Activated T-cell treated with anti-CD3 and anti-CD28 coated beads for 48 hours (primary cell): Measurements from ENCODE around the gene DMD.

ENCODE experiments used
- DNase-seq: peaks from one replicate; pipeline ENCODE4 v3.0.0-alpha.2; 2020; ENCODE audit warnings: low read depth

Gene DMD

DNA sequence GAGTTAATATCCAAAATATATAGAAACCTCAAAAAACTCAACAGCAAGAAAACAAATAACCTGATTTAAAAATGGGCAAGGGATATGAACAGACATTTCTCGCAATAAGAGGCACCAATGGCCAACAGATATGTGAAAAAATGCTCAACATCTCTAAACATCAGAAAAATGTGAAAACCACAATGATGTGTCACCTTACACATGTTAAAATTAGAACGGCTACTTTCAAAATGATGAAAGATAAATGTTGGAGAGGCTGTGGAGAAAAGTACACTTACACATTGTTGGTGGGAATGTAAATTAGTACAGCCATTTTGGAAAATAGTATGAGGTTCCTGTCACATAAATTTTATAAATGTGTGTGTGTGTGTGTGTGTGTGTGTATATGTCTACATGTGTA lies 731.3 kb downstream of the DMD start:
- no peak for DNase-seq

DNA sequence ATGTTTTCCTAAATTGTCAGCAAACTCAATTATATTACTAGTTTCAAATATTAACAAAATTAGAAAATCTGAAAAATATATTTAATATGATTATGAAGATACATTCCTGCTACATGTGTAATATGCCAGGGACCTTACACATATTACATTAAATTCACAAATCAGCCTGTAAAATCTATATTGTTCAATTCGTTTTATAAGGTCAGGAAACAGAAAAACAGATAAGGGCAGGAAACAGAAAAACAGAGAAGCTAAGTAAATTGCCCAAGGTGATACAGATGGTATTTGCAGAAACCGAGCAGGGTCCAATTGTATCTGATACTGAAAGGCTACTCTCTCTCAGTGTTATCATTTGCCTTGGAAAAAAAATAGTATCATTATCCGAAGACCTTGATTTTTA lies 739.0 kb downstream of the DMD start:
- DNase-seq, result no peak

DNA sequence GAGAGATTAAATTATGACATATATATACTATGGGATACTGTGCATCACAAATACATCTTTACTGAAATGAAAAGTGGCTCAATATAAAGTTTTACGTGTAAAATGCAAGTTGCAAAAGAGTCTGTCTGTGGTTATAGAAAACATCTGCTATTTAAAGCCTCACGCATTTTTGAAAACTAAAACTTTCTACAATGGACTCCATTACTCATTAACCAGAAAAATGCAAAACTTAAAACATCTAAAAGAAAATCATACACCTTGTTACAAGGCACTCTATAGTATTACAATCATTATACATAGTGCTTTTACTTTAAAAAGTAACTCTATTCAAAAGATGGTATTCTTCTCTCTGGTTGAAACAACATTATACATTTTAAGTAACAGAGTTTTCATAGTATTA lies 755.6 kb downstream of the DMD start:
- DNase-seq, result no peak

DNA sequence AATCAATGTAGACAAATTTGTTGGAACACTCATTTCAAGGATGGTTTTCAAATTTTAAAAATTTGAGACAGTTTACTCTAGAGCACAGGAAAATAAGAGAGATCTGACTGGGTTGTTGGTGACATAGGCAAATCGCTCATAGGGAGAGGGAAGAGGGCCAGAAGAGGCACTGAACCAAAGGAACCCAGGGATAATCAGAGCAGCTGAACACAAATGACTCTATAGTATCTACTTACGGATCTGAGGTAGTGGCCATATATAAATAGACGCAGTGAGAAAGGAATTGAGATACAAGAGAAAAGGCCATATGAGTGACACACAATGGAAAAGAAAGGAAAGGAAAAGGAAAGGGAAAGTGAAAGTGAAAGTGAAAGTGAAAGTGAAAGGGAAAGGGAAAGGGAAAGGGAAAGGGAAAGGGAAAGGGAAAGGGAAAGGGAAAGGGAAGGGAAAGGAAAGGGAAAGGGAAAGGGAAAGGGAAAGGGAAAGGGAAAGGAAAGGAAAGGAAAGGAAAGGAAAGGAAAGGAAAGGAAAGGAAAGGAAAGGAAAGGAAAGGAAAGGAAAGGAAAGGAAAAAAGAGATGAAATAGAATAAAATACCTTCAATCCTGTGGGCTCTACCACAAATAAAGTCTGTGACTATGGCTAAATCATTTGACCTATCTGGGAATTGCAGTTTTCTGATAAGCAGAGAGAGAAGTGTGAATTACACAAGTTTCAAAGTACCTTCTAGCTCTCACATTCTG lies 759.2 kb downstream of the DMD start:
- no peak for DNase-seq

DNA sequence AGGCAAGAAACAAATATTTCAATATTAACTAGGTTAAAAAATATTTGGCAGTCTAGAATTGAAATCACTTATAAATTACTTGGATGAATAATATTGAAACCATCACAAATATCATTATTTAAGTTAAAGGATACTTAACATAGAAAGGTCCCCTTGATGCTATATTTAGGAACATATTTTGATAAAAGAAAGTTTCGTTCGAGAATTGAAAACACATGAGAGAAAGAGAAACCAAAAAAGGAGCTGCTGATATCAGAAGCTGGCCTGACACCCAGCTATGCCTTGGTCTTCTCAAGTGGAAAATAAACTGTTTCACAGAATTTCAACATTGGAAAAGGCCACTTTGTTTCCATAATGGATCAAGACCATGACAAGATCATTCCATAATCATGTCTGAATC lies 762.4 kb downstream of the DMD start:
- DNase-seq, result no peak

DNA sequence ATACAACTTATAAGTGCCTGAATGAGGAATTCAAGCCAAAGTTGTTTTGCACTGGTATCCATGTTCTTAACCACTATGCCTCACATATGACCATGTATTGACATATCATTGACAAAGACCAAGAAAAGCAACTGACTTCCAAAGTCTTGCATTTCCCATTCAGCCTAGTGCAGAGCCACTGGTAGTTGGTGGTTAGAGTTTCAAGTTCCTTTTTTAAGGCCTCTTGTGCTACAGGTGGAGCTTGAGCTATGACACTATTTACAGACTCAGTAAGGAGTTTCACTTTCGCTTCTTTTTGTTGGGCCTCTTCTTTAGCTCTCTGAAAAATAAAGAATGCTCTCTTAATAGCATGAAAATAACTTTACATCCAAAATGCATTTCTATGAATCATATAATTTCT lies 763.0 kb downstream of the DMD start:
- DNase-seq, result no peak

DNA sequence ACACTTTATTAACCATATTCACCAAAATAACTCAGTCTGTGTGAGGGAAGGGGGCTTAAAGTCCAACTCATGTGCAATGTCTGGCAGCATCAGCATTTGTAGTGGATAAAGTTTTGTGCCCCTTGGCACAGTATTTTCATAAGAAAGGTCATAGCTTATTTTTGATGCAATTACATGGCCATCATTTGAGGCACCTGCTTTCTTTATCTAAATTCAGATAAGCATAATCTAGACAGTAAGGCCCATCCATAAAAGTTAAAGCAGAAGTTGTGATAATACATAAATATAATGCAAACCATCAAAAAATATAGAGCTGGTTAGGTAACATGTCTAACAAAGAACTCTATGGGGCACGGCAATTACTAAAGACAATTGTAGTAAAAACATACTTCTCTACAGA lies 763.7 kb downstream of the DMD start:
- DNase-seq, result no peak

DNA sequence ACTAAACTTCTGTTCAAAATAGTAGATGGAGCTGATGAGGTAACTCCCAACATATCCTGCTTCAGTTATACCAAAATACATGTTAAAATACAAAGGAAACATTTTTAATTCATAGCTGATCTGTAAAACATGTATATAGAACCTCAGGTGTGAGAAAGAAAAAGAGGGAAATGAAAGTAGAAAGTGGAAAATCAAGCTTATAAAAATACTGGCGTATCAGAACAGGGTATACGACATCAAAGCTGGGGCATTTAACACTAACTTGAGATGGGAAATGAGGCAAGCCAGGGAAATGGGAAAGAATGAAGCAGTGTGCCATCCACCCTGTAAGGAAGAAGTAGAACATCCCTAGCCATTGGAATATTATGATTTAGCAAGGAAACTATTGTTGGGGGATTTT lies 767.5 kb downstream of the DMD start:
- no peak for DNase-seq

DNA sequence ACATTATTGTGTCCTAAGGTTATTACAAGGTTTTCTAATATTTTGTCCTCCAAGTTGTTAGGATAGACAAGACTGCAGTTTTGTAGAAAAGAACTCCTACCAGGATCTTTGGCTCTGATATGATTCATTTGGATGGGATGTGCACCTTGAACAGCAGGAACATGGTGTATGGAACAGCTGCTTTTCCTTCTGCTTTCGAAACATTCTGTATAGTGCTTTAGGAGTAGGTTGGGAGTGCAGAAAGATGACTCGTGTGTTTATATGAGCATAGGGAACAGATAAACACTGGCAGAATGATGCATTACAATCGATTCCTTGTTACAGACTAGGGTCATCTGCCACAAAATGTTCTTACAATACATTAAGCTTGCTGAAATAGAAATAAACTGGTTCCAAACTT lies 790.1 kb downstream of the DMD start:
- DNase-seq, result no peak

DNA sequence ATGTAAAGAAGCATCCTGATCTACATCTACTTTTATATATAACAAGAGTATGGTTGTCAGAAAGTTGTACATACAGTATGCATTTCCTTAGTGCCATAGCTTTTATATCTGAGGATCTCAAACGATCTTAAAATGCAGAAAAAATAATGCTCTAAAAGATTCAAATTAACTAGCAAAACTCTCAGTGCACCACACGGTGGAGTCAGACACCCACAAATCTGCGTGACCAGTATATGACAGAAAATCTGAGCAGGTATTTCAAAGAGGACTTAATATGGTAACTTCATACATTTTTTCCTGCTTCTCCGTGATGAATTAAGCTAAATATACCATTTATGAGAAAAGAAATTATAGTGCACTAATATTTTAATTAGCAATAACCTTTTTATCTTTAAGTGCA lies 803.0 kb downstream of the DMD start:
- no peak for DNase-seq

DNA sequence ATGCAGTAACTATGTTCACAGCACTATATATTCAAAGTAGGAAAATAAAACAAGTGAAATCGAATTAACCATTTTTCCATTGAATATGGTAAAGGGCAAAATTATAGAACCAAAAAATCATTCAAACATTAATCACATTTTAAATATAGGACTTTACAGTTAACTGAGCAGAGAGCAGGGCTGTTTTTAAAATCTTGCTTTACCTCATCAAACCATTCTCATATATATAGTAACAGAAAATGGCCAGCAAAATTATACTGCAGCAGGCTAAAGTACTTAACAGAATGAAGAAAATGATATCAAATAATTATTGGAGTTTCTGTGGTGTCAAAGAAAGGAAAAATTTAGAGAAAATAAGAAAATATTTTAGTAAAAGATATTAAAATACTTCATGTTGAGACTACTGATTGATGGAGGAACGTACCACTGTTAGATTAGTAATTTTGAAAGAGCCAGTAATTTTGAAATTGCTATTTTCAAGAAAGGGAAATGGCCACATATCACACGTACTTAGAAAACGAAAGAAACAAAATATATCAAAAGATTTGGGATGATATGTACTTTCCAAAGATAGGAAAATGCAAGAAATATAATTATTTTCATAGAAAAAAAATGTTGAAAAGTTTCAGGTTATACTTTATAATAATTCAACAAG lies 813.7 kb downstream of the DMD start:
- DNase-seq, result no peak

DNA sequence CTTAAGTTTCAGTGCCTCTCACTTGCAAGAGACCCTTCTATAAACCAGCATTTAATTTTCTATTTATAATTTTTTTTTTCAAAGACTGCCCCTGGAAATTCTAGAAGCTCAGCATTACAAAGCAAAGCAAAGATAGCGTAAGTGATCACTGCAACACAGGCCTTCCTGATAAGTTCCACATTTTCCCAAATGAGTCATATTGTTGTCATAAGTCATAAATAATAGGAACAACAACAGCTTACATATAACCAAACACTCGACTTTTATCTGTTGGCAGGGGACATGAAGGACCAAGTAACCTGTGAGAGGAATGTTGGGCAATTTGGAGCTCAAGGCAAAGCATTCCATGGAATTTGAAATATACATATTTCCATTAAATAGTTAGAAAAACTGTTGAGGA lies 815.5 kb downstream of the DMD start:
- DNase-seq, result no peak

DNA sequence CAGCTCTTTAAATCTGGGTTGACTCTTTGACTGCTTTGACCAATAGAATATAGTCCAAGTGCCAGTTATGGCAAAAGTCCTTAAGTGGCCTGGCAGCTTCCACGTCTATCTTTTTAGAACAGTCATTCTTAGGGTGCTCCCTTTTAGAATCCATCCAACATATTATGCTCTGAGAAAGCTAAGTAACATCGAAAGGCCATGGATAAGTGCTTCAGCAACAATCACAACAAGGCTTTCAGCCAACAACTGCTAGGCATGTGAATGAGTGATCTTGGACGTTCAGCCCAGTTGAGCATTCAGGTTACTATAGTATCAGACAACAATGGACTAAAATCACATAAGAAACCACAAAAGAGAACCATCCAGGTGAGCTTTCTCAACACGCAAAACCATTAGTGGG lies 818.7 kb downstream of the DMD start:
- DNase-seq, result no peak

DNA sequence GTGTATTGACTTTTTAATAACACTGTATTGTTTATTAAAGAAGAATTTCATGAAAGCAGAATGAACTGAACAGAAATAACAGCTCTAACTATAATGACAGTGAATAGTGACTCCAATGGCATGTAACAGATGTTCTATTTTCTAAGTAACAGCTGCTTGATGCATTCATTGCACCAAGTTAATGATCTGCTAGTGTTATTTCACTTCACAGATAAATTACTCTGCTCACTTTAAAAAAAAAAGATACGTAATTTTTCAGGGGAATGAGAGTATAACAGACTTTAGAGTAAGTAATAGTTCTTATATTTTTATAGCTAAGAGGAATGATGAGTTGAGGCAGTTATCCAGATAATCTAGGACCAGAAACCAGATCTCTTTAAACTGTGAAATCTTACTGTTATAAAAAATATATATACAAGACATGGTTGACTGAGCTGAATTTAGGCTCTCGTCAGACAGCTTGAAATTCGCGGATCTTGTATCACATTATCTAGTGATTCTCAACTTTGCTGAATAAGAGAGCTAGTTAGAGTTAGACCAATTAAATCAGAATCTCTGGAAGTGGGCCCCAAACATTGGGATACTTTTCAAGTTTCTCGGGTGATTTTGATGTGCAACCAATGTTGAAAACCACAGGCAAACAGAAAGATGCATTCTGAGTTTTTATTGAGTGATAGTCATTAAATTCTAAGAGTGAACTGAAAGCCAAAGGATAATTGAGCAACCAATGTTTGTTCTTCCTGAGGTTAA lies 840.7 kb downstream of the DMD start:
- DNase-seq, result no peak

DNA sequence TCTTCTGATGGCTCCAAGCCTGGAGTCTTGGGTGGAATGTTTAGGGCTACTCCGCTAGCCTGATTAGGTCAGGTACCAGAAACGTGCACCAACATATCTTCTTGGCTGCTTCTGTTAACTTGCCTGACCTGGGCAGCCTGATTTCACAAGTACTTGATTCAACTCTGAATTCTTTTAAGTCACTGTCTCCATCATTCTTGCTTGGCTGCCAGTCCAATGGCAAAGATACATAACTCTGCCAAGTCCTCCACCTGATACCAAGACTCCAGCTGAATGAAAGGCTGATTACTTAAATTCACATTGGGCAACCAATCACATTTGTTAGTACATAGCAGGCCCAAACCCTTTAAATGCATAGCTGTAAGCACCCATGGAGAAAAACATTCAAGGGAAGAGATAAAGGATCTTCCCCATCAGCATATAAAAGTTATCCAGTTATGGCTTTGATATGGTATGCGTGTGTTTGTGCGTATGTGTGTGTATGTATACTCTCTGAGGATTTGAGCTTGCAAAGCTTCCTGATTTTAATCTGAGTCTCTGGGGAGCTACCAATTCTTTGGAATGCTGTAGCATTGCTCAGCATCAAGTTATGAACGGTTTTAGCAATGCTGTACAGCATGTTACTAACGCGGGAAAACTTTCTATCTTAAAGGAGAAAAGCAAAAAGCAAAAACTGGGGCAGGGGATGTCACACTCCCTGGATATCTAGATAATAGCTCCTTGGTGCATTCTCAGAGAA lies 917.2 kb downstream of the DMD start:
- no peak for DNase-seq

DNA sequence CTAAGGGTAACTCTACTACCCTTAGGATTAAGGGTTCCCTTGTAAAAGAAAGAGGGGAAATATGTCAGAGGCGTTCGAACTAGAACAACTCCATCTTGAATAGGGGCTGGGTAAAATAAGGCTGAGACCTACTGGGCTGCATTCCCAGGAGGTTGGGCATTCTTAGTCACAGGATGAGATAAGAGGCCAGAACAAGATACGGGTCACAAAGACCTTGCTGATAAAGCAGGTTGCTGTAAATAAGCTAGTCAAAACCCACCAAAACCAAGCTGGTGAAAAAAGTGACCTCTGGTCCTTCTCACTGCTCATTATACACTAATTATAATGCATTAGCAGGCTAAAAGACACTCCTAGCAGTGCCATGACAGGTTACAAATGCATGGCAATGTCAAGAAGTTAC lies 922.0 kb downstream of the DMD start:
- DNase-seq, result no peak

DNA sequence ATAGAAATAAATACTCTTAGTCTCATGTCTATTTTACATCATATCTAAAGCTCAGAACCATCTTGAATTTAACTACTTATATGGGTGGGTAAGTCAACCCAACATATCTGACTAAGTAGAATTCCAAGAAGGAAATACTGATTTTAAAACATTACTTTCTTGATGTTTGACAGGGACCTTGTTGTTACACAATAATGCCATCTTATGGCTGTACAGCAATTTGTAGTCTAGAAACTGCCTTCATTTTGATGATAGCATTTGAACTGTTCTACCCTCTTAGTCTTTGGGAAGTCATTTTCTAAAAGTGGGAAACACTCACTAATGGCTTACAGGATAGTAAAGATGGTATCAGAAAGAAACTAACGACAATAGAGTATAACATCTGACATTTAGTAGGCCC lies 929.5 kb downstream of the DMD start:
- DNase-seq, result no peak

DNA sequence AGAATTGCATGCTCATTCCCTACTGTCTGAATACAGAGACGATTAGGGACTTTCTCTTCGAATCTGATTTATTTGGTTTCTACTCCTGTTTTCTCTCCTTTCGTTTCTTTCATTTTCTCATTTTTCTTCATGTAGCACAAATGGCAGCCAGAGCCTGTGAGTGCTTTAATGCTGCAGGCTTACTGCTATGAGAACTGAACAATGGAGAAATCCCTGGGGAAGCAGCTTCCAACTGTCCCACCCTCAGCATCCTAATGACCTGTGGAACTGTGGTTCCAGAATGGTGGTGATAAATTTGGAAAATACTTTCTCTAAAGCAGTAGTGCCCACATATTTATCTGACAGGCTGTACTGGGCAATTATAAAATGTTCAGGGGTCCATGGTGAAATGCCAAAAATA lies 930.4 kb downstream of the DMD start:
- no peak for DNase-seq

DNA sequence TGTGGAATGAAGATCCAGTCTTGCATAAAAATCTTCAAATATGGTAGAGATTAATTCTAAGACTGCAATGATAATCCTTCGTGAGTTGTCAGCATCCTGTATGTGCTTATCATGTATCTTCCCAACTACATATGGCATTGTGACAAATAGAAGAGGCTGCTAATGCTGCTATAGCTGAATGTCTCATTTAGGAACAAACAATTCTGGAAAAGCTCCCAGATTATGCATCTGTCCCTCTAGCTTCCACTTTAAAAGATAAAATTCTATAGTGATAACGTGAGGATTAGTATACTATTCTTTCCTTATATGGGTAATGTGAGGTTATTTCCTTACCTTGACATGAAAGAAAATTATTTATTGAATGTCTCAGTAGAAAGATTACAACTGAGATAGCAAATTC lies 930.9 kb downstream of the DMD start:
- DNase-seq, result no peak

DNA sequence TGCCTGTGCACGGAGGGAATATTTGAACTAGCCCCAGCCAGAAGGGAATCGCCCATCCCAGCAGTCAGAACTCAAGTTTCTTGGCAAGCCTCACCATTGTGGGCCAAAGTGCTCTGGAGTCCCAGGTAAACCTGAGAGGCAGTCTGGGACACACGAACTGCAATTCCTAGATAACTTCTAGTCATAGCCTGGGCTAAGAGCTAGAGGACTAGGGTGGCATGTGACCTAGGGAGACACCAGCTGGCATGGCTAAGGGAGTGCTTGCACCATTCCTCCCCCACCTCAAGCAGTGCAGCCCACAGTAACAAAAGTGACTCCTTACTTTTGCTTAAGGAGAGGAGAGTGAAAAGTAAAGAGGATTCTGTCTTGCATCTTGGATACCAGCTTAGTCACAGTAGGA lies 935.2 kb downstream of the DMD start:
- DNase-seq, result no peak

DNA sequence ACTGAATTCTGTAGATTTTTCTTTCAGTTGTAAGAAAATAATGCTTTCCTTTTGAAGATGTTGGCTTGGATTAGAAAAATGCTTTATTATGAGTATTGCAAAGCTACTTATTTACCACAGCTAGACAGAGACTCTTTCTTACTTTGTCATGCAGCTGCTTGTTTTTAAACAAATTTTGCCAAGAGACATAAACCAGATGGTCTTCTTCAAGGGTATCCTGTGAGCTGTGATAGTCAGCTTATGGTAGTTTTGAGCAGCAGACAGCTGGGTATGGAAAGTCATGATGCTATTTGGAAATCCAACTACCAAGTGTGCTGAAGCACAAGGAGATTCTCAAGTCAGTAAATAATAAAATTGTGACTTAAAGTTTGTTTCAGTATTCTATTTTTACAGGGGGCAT lies 941.5 kb downstream of the DMD start:
- no peak for DNase-seq

DNA sequence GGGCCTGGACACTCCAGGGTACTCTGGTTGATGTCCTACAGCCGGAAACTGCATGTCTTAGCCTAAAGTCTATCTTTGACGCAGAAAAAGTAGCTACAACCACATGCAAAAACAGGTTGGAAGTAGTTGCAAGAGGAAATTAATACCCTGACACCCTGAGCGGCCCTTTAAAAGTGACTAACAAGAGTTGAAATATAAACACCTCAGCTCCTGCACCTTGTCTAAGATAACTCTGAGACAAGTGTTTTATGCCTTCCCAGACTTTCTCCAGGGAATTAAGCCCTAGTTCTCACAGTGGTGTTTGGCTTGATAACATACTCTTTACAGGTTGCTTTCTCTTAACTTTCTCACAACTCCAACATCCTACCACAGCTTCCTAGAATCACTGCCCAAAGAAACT lies 943.1 kb downstream of the DMD start:
- no peak for DNase-seq

DNA sequence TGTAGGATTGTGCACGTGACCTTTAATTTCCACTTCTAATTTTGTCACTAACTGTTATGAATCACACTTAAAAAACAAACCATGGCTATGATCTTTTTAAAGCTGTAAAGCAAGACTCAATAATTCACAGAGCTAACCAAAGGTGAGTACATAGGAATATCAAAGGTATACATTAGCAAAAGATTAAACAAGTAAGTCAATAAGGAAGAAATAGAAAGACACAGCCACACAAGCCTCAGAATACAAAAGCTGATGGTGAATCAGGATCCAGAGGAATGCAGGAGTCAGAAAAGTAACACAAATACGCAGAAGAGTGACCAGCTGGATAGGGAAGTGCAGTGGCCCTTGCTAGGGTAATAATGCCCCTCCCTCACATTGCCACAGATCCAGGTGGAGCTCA lies 943.6 kb downstream of the DMD start:
- DNase-seq, result no peak
